Esophagus muscularis mucosa (tissue), 4 donors: ENCODE measurements around the gene BIN1.

Experiments
- EP300 ChIP-seq: sonication (generic); formaldehyde crosslinking; IDR thresholded peaks from one replicate; pipeline ENCODE4 v1.6.1; 2017; ENCODE audit warnings: antibody characterized with exemption
- POLR2AphosphoS5 ChIP-seq, 2 donors: sonication (generic); formaldehyde crosslinking; IDR thresholded peaks; one replicate each; pipeline ENCODE4 v1.6.1; 2017; ENCODE audit warnings: antibody characterized with exemption in 2 of 2
- TF ChIP-seq, protein P1 (sequence below), 3 experiments: fragments of 200-600 bp in 2 of 3; fragments of 450-650 bp in 1 of 3; sonication (generic) in 2 of 3; IDR thresholded peaks; one replicate each; pipeline ENCODE4 v1.5.1; 2017 to 2019; ENCODE audit warnings: antibody characterized with exemption in 3 of 3, mild to moderate bottlenecking in 2 of 3, moderate library complexity in 1 of 3

DNA sequence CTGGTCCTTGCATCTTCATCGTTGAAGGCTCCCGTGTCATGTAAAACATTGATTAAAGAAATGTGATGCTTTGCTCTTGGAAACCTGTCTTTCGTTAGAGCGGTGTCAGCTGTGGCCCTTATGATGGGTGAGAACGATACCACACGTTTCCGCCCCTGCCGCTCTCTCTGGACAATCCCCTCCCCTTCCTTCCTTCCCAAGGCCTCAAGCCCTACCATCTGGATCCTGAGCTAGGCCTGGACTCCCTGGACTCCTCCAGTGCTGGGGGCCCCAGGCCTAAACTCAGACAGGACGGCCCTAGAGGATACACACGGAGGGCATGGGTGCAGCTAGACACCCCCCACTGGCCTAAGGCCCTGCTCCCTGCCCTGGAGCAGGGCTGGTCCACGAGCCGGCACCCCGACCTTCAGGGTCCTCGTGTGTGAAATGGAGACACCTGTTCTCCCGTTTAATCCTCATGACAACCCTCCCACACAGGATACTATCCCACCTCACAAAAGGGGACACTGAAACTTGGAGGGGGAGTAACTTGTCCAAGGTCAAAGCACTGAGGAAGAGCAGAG, 13.2 kb downstream of the BIN1 start:
- TF ChIP-seq EP300, result no peak
- TF ChIP-seq, protein P1, sequence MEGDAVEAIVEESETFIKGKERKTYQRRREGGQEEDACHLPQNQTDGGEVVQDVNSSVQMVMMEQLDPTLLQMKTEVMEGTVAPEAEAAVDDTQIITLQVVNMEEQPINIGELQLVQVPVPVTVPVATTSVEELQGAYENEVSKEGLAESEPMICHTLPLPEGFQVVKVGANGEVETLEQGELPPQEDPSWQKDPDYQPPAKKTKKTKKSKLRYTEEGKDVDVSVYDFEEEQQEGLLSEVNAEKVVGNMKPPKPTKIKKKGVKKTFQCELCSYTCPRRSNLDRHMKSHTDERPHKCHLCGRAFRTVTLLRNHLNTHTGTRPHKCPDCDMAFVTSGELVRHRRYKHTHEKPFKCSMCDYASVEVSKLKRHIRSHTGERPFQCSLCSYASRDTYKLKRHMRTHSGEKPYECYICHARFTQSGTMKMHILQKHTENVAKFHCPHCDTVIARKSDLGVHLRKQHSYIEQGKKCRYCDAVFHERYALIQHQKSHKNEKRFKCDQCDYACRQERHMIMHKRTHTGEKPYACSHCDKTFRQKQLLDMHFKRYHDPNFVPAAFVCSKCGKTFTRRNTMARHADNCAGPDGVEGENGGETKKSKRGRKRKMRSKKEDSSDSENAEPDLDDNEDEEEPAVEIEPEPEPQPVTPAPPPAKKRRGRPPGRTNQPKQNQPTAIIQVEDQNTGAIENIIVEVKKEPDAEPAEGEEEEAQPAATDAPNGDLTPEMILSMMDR (IDR thresholded peaks at IDR 0.05), result no peak
- no peak for TF ChIP-seq POLR2AphosphoS5 (IDR thresholded peaks at IDR 0.05)
